ENCODE results near the gene LRFN5. TPM values are rescaled to one million over a fixed set of nuclear protein-coding genes. Genes with fewer than 3 reads are reported as not detected.

Gene LRFN5
- total RNA-seq, 1 experiment from 2014 or later, result not detected

- RAD21 ChIA-PET (ENCODE audit: low non-redundant PET in 1 of 2, low total read pairs in 2 of 2, uncharacterized antibody in 2 of 2, unreplicated experiment in 2 of 2), result no interaction called here
- CTCF ChIA-PET, result no interaction called here
- no peak for ATAC-seq
- no peaks in the 10 kb centered on the region; a peak in 1 of 4 replicates for H3K9me3 ChIP-seq (ENCODE audit: control insufficient read depth in 1 of 2, insufficient read depth in 1 of 2, low read depth in 1 of 2, low read length in 2 of 2)
- POLR2A ChIA-PET, result no interaction called here
- no TSS peak for BruUV-seq (replicated peaks)
- H3K4me1 ChIP-seq (ENCODE audit: control insufficient read depth in 1 of 2, insufficient read depth in 2 of 2, low read length in 2 of 2), result no peaks in the 10 kb centered on the region
- H3K4me2 ChIP-seq (ENCODE audit: low read length), result no peak overlapping the region
- H3K27me3 ChIP-seq (ENCODE audit: insufficient read depth, low read length), result no peaks in the 10 kb centered on the region
- no peak overlapping the region for H2AFZ ChIP-seq (ENCODE audit: low read depth, low read length, poor library complexity, severe bottlenecking)
- H3K79me2 ChIP-seq (ENCODE audit: insufficient read depth, low read length), result no peaks in the 10 kb centered on the region
- DNase-seq (ENCODE audit: low read depth, low spot score), result no peak
- H3K9me2 ChIP-seq (ENCODE audit: insufficient read depth), result no peaks in the 10 kb centered on the region
- no peak overlapping the region for H3K27ac ChIP-seq (ENCODE audit: low read depth, low read length)
- no peaks in the 10 kb centered on the region for H4K20me1 ChIP-seq (ENCODE audit: insufficient read depth)
- H3K9ac ChIP-seq (ENCODE audit: low read length), result no peak overlapping the region
- H3K36me3 ChIP-seq (ENCODE audit: control insufficient read depth in 1 of 2, insufficient read depth in 2 of 2, low read length in 2 of 2), result no peaks in the 10 kb centered on the region
- TF ChIP-seq POLR2AphosphoS5 (IDR thresholded peaks at IDR 0.05; ENCODE audit: low read depth, low read length) (no peak), SIN3A (IDR thresholded peaks at IDR 0.05; ENCODE audit: low read depth) (no peak), EGR1 (IDR thresholded peaks at IDR 0.05; ENCODE audit: low read depth) (no peak), SRF (IDR thresholded peaks at IDR 0.05; ENCODE audit: low read depth) (no peak), ATF3 (IDR thresholded peaks at IDR 0.05) (no peak), CTCF (IDR thresholded peaks at IDR 0.05 in 2 of 3, conservative IDR thresholded peaks at IDR 0.05 in 1 of 3; ENCODE audit: borderline replicate concordance in 1 of 3, insufficient read depth in 1 of 3, low read depth in 2 of 3, low read length in 2 of 3) (no peak), CBX3 (IDR thresholded peaks at IDR 0.05; ENCODE audit: low read depth) (no peak), REST (IDR thresholded peaks at IDR 0.05; ENCODE audit: low read depth) (no peak), TCF7L2 (IDR thresholded peaks at IDR 0.05; ENCODE audit: borderline replicate concordance, extremely low read depth, insufficient read depth, insufficient read length) (no peak), FOSL1 (IDR thresholded peaks at IDR 0.05; ENCODE audit: low read depth) (no peak), JUND (IDR thresholded peaks at IDR 0.05) (no peak), SP1 (IDR thresholded peaks at IDR 0.05; ENCODE audit: low read depth) (no peak), EZH2 (IDR thresholded peaks at IDR 0.05) (no peak), ZNF274 (IDR thresholded peaks at IDR 0.05; ENCODE audit: low read depth, low read length) (no peak), CEBPB (IDR thresholded peaks at IDR 0.05; ENCODE audit: low read depth) (no peak), ELF1 (IDR thresholded peaks at IDR 0.05; ENCODE audit: borderline replicate concordance, low read depth) (no peak), ZFX (IDR thresholded peaks at IDR 0.05) (no peak), YY1 (IDR thresholded peaks at IDR 0.05; ENCODE audit: extremely low read depth, insufficient replicate concordance, low read depth, low read length) (no peak), POLR2A (IDR thresholded peaks at IDR 0.05; ENCODE audit: borderline replicate concordance, extremely low read depth, insufficient read depth, insufficient read length) (no peak)
- no peak overlapping the region for H3K4me3 ChIP-seq (replicated peaks in 1 of 2; ENCODE audit: low read depth in 1 of 2, low read length in 2 of 2)
- intact Hi-C loops (cut with micrococcal nuclease), result no loop called here
Observed at GRCh38 chr14:41739203-41739602, 132.5 kb downstream of the LRFN5 start.

Data from HCT116 (cell line).